Fibroblast of the aortic adventitia (primary cell): ENCODE measurements around the gene IGSF8. TPM values are rescaled to one million over a fixed set of nuclear protein-coding genes. Genes with fewer than 3 reads are reported as not detected.

Source experiments
- DNase-seq: peaks from one replicate; pipeline ENCODE4 v3.0.0-alpha.2; 2010; ENCODE audit warnings: low read depth
- H3K4me3 ChIP-seq: 2 replicates; pipeline ENCODE4 v1.5.1; 2011; ENCODE audit warnings: low read depth, mild to moderate bottlenecking, control low read depth, low read length, moderate library complexity
- CTCF ChIP-seq: IDR thresholded peaks from 2 replicates; pipeline ENCODE4 v1.5.1; 2011; ENCODE audit warnings: mild to moderate bottlenecking, low read length, control low read depth, inconsistent platforms; ENCODE audit not compliant: insufficient read depth
- total RNA-seq: library from RNA; depleted of rRNA; stranded (reverse); fragments of >200 nt; gene quantifications from 2 replicates; pipeline ENCODE4 v1.2.3, GENCODE V29; 2012; ENCODE audit warnings: low replicate concordance

Gene IGSF8
- total RNA-seq, 1 donor, result 10.8 TPM

- no peak for DNase-seq
- H3K4me3 ChIP-seq, result no peak overlapping the region
Observed at GRCh38 chr1:160068225-160068624, 30.2 kb downstream of the IGSF8 start.

GRCh38 chr1:160066829-160067745 is 31.3 kb downstream of the IGSF8 start:
- DNase-seq, result no peak
- no peak for TF ChIP-seq CTCF
- H3K4me3 ChIP-seq, result no peak overlapping the region

More at GRCh38 chr1:160068225-160068624, 30.2 kb downstream of the IGSF8 start:
- TF ChIP-seq CTCF, result no peak

- no peak for DNase-seq
- no peak for TF ChIP-seq CTCF
- H3K4me3 ChIP-seq, result no peak overlapping the region
Observed at GRCh38 chr1:160064746-160065145, 33.7 kb downstream of the IGSF8 start.

GRCh38 chr1:160064164-160064563 is 34.3 kb downstream of the IGSF8 start:
- no peak overlapping the region for H3K4me3 ChIP-seq
- no peak for DNase-seq
- TF ChIP-seq CTCF, result no peak

- DNase-seq, result no peak
- H3K4me3 ChIP-seq, result no peak overlapping the region
- TF ChIP-seq CTCF, result no peak
Observed at GRCh38 chr1:160063176-160063575, 35.2 kb downstream of the IGSF8 start.

GRCh38 chr1:160062230-160062532 is 36.2 kb downstream of the IGSF8 start:
- DNase-seq, result no peak
- no peak for TF ChIP-seq CTCF
- H3K4me3 ChIP-seq, result no peak overlapping the region
